GM18868 (cell line): Measurements from ENCODE around the gene EPHB6.
A peak's percentile ranks its signal among the peaks of the same experiment; 100 is the strongest.

Source experiments
- ATAC-seq: cut with Tn5 transposase; IDR thresholded peaks from one replicate; pipeline ENCODE4 v1.9.1; 2021; ENCODE audit warnings: mild to moderate bottlenecking, moderate library complexity; ENCODE audit not compliant: unreplicated experiment

Gene EPHB6

GRCh38 chr7:142832417-142832816 lies 22.5 kb upstream of the EPHB6 start:
- no peak for ATAC-seq

GRCh38 chr7:142833174-142834048 lies 21.5 kb upstream of the EPHB6 start:
- peak; percentile 90 for ATAC-seq

GRCh38 chr7:142835487-142835886 lies 19.4 kb upstream of the EPHB6 start:
- no peak for ATAC-seq

GRCh38 chr7:142836426-142836825 lies 18.4 kb upstream of the EPHB6 start:
- ATAC-seq: no peak

DNA sequence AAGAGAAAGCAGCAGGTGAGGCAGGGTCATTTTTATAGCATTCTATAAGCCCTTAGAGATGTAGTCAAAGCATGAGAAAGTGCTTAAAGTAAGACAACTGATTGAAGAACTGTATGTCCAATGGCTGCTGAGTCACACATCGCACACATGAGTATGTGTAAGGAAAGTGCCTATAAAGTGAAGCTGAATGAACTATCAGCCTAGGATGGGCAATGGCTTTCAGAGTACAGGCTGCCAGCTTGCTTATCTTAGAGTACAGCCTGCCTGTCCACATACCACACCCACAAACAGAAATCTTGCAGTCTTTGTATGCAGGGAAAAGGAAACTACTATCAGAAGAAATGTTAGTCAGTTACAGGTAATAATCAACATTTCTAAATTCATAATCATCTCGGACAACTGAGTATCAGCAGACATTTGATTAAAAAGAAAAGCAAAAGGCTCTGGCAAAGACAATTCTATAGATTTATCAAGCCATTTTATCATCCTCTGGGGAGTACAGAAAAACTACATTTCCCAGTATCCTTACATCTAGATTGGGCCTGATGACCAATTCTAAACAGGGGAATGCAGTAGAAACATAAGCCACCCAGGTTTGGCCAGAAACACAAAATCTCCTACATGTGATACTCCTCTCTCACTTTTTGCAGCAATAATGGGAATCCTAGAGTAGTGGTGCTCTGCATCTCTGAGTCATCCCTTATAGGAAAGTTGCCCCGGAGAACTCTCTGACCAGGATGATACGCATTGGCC lies 16.2 kb upstream of the EPHB6 start:
- ATAC-seq: no peak

- no peak for ATAC-seq
These were observed 12.6 kb upstream of the EPHB6 start for GRCh38 chr7:142842251-142842766.

GRCh38 chr7:142847353-142847752 lies 7.5 kb upstream of the EPHB6 start:
- no peak for ATAC-seq

DNA sequence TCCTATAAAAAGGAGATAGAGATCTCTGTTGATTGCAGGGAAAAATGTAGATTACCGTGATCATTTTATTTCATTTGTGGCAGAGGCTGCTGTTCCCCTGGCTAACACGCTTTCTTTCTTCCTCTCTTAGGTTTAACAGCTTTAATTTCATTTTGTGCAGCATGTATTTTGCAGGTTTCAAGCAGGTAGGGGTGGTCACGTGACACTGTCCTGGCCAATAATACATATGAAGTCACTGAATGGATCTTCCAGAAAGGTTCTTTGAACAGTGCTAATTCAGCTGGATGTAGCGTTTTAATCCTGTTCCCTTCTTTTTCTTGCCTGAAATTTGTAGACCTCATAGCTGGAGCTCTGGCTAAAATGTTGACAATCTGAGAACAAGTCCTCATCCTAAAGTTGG lies 3.6 kb upstream of the EPHB6 start:
- ATAC-seq: no peak

DNA sequence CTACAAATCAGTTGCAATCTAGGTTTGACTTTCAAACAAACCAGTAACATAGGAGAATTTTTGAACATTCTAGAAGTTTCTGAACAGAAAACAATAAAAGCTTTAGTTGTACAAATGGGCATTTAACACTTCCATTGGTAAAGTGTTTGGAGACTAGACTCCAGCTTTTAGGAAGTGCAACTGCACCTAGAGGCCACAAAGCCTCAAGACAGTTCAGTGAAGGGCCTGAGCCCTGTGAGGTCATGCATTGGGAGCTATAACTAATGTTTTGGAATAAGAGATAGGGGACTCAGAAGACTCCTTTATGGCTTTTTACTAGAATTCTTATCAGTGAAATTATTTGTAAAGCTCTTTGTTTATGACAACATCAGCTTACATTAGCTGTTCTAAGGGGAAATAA lies 3.0 kb upstream of the EPHB6 start:
- no peak for ATAC-seq

DNA sequence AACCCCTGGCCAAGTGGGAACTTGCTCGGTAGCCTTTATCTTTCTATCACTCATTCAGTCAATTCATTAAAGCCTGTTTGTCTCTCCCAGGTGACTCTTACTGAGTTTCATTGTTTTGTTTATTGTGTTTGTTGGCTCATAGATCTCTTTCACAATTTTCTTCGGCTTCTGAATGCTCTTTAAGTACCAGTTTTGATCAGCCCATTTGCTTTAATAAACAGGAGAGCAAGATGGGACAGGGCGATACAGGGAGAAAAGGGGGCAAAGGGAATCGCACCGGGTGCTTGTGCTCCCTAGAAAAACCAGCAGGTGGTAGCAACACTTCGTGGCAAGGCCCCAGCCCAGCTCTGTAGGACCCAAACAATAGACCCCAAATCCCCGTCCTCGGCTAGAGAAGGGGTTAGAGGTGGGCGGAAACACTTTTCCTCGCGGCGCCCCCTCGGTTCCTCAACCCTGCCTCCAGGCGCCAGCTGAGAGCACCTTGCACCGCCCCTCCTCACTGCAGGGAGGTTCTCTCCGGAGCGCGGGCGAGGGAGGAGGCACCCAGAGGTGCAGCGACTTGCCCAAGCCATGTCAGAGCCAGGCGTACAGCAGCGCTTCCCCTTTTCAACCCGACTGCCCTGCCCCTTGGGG lies 1.0 kb upstream of the EPHB6 start:
- peak; percentile 78 for ATAC-seq

- peak; percentile 1 for ATAC-seq
These were observed 353 bp downstream of the EPHB6 start for GRCh38 chr7:142855114-142855743.

DNA sequence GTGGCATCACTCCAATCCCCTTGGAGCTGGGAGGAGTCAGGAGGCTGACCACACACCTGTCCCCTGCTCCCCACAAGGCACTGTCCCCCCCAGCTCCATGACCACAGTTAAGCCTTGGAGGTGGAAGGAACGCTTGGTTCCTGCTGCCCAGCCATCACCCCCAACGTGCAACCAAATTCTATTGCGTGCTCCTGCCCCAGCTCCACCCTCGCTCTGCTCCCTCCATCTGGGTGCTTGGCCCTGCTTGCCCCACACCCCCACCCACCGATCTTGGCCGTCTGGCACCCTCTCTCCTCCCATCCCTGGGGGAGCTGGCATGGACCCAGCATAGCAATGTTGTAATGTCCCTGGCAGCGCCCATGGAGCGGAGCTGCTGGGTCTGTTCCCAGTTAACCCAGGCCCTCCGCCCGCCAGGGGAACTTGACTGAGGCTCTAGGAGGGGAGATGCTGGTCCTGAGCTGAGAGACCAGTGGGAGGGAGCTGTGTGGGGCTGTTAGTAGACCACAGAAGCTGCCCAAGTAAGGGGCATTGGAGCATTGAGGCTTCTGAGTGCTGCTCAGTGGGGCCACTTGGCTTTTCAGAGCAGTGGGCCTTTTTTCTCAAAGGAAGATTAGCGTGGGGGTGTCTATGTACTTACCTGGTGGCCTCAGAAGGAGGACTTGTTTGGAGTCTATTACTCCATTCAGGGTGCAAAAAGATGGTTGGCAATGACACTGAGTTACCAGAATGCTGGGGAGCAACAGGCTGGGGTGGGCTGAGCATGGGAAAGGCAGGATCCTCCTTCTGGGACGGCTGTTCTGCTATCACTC lies 1.1 kb downstream of the EPHB6 start:
- ATAC-seq: no peak

DNA sequence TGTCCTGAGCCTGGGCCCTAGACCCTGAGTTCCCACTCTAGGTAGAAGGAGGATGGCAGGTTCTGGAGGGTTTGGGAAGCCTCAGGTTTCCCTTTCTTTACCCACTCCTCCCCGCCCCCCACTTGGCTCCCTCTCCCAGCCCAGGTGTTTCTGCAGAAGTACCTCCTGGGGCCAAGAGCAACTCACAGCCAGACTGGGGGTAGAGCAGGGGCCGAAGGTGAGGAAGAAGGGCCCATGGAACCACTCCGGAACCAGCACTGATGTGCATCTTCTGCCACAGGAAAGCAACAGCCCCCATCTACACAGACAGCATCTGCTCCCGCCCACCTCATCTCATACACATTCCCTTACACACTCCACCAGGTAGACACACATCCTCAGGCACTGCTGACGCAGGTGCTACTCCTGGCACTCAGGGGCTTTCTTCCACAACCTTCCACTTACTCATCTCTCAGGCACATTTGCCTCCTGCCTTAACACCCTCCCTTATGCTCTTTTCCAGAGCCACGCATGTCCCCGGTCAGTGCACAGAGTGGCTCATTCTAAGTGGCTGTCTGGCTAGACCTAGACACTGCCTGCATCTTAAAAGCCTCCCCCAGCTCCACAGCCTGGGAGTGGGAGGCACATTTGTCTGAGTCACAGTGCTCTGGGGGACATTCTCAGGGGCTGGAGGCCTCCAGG lies 1.8 kb downstream of the EPHB6 start:
- no peak for ATAC-seq

GRCh38 chr7:142857625-142858024 lies 2.7 kb downstream of the EPHB6 start:
- no peak for ATAC-seq

GRCh38 chr7:142859411-142859810 lies 4.5 kb downstream of the EPHB6 start:
- no peak for ATAC-seq

GRCh38 chr7:142859829-142860228 lies 5.0 kb downstream of the EPHB6 start:
- no peak for ATAC-seq

- ATAC-seq: no peak
These were observed 6.1 kb downstream of the EPHB6 start for GRCh38 chr7:142860968-142861367.

DNA sequence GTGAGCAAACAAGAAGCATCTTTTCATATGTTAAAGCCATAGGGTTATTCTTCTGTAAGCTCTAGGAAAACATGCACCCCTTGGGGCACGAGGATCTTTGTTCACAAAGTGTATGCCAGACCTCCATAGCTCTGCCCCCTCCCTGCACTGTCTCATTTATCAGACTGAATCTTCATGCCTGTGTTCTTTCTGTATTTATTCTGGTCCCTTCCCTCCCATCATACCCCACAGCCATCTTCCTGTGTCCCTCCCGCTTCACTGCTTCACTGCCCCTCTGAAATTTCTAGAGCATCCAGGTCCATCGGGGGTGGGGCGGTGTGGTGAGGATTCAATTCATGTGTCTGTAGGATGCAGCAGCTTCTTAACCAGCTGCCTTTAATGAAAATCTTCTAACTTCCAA lies 7.5 kb downstream of the EPHB6 start:
- no peak for ATAC-seq

DNA sequence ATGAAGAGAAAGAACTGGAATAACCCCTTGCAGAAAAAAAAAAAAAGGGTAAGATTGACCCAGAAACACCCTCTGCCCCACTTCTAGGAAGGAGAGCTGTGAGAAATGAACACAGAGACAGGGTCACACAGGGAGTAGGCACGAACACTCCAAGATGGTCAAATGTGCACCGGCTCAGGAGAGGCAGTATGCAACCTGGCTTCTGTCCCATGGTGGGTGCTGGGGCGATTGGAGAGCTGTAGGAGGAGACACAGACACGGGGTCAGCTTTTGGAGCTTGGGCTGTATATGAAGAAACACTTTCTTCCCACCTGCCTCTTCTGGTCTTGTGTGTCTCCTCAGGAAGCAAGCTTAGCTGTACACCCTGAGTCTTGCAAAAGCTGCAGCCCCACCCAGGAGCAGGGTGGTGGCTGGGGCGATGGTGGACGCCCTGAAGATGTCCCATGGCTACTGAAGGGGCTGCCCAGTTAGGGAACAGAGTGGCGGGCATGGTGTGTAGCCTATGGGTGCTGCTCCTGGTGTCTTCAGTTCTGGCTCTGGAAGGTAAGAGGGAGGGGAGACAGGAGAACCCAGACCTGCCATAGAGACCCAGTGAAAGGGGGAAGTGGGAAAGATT lies 8.0 kb downstream of the EPHB6 start:
- no peak for ATAC-seq
